Naive thymus-derived CD4-positive, alpha-beta T cell (primary cell): Measurements from ENCODE around the gene ITLN2. TPM values are rescaled to one million over a fixed set of nuclear protein-coding genes. Genes with fewer than 3 reads are reported as not detected.

ENCODE experiments used
- polyA plus RNA-seq, 2 donors: library from polyadenylated mRNA; unstranded; fragments of 300-500 nt; fragmentation: Illumina TruSeq; gene quantifications; one replicate each; pipeline ENCODE4 v1.2.3, GENCODE V29; 2021
- total RNA-seq, 6 experiments: library from RNA in 5 of 6; stranded (reverse) in 5 of 6; gene quantifications; 1 replicate in 5 of 6; 2 replicates in 1 of 6; pipeline ENCODE4 v1.2.3 and lab custom pipeline; 2021 to 2026

Gene ITLN2
- total and polyA plus RNA-seq, 7 experiments from 2014 or later = not detected

Other genes starting within 250 kb of the ITLN2 start
- gene CD48, start 243.0 kb downstream of the ITLN2 start, total RNA-seq = 100 to 1,000 TPM; 253 to 438 (median 358) TPM
- 100 to 1,000 TPM; 200 to 223 TPM for gene CD48, start 243.0 kb downstream of the ITLN2 start, polyA plus RNA-seq
- gene SLAMF7, start 215.6 kb downstream of the ITLN2 start, total RNA-seq = 10 to 100 TPM in 2 of 5 experiments, 1 to 10 TPM in 3; 1.9 to 39.3 (median 7.7) TPM
- gene SLAMF7, start 215.6 kb downstream of the ITLN2 start, polyA plus RNA-seq = under 1 TPM; 0.21 to 0.52 TPM
- 100 to 1,000 TPM in 4 of 5 experiments, 1 to 10 TPM in 1; 5.6 to 141 (median 105) TPM for gene LY9, start 158.6 kb downstream of the ITLN2 start, total RNA-seq
- 100 to 1,000 TPM; 182 to 225 TPM for gene LY9, start 158.6 kb downstream of the ITLN2 start, polyA plus RNA-seq
- gene CD244, start 91.9 kb downstream of the ITLN2 start, total RNA-seq = 10 to 100 TPM in 1 of 5 experiments, 1 to 10 TPM in 1, under 1 TPM in 3; 0.27 to 33.6 (median 0.46) TPM
- gene CD244, start 91.9 kb downstream of the ITLN2 start, polyA plus RNA-seq = 1 to 10 TPM; 3.9 to 4.6 TPM
- under 1 TPM in 1 of 5 experiments, not detected in 4; 0.88 TPM for gene ITLN1, start 69.6 kb downstream of the ITLN2 start, total RNA-seq
- gene ITLN1, start 69.6 kb downstream of the ITLN2 start, polyA plus RNA-seq = not detected
- 10 to 100 TPM; 11.3 to 23.7 (median 16.5) TPM for gene F11R, start 66.3 kb upstream of the ITLN2 start, total RNA-seq
- gene F11R, start 66.3 kb upstream of the ITLN2 start, polyA plus RNA-seq = 10 to 100 TPM; 12.7 to 14.4 TPM
- gene TSTD1, start 84.2 kb upstream of the ITLN2 start, total RNA-seq = 10 to 100 TPM; 49.8 to 84.0 (median 58.2) TPM
- gene TSTD1, start 84.2 kb upstream of the ITLN2 start, polyA plus RNA-seq = 100 to 1,000 TPM; 349 to 494 TPM
- gene USF1, start 91.2 kb upstream of the ITLN2 start, total RNA-seq = 100 to 1,000 TPM in 1 of 5 experiments, 10 to 100 TPM in 4; 71.6 to 115 (median 91.7) TPM
- gene USF1, start 91.2 kb upstream of the ITLN2 start, polyA plus RNA-seq = 1 to 10 TPM; 3.9 to 5.5 TPM
- gene ARHGAP30, start 115.1 kb upstream of the ITLN2 start, total RNA-seq = 100 to 1,000 TPM; 152 to 291 (median 235) TPM
- 100 to 1,000 TPM; 128 to 258 TPM for gene ARHGAP30, start 115.1 kb upstream of the ITLN2 start, polyA plus RNA-seq
- not detected for gene NECTIN4, start 134.7 kb upstream of the ITLN2 start, total RNA-seq
- not detected for gene NECTIN4, start 134.7 kb upstream of the ITLN2 start, polyA plus RNA-seq
- gene KLHDC9, start 143.6 kb upstream of the ITLN2 start, total RNA-seq = 1 to 10 TPM in 1 of 5 experiments, under 1 TPM in 1, not detected in 3; 0.40 to 1.1 TPM
- under 1 TPM in 1 of 2 donors, not detected in 1; 0.74 TPM for gene KLHDC9, start 143.6 kb upstream of the ITLN2 start, polyA plus RNA-seq
- gene PFDN2, start 163.2 kb upstream of the ITLN2 start, total RNA-seq = 10 to 100 TPM; 32.0 to 67.9 (median 34.0) TPM
- gene PFDN2, start 163.2 kb upstream of the ITLN2 start, polyA plus RNA-seq = 10 to 100 TPM; 66.6 to 84.0 TPM
- gene NIT1, start 163.3 kb upstream of the ITLN2 start, total RNA-seq = 10 to 100 TPM; 23.3 to 49.6 (median 41.8) TPM
- gene NIT1, start 163.3 kb upstream of the ITLN2 start, polyA plus RNA-seq = 10 to 100 TPM; 14.1 to 28.4 TPM
- gene DEDD, start 177.9 kb upstream of the ITLN2 start, total RNA-seq = 10 to 100 TPM; 34.3 to 43.0 (median 36.0) TPM
- 10 to 100 TPM; 34.0 to 48.7 TPM for gene DEDD, start 177.9 kb upstream of the ITLN2 start, polyA plus RNA-seq
- gene UFC1, start 199.2 kb upstream of the ITLN2 start, total RNA-seq = 100 to 1,000 TPM in 2 of 5 experiments, 10 to 100 TPM in 3; 83.7 to 116 (median 98.9) TPM
- gene UFC1, start 199.2 kb upstream of the ITLN2 start, polyA plus RNA-seq = 100 to 1,000 TPM; 129 to 132 TPM
- 10 to 100 TPM; 36.0 to 66.0 (median 38.6) TPM for gene USP21, start 204.7 kb upstream of the ITLN2 start, total RNA-seq
- gene USP21, start 204.7 kb upstream of the ITLN2 start, polyA plus RNA-seq = 10 to 100 TPM; 15.2 to 35.0 TPM
- gene PPOX, start 211.6 kb upstream of the ITLN2 start, total RNA-seq = 10 to 100 TPM; 39.7 to 76.2 (median 43.4) TPM
- gene PPOX, start 211.6 kb upstream of the ITLN2 start, polyA plus RNA-seq = 10 to 100 TPM; 20.1 to 22.9 TPM
- 10 to 100 TPM; 40.5 to 83.7 (median 54.3) TPM for gene B4GALT3, start 222.7 kb upstream of the ITLN2 start, total RNA-seq
- gene B4GALT3, start 222.7 kb upstream of the ITLN2 start, polyA plus RNA-seq = 10 to 100 TPM; 36.2 to 52.5 TPM
- 1 to 10 TPM in 4 of 5 experiments, under 1 TPM in 1; 0.70 to 3.3 (median 1.6) TPM for gene ADAMTS4, start 244.2 kb upstream of the ITLN2 start, total RNA-seq
- under 1 TPM; 0.21 to 0.38 TPM for gene ADAMTS4, start 244.2 kb upstream of the ITLN2 start, polyA plus RNA-seq
- gene NDUFS2, start 247.6 kb upstream of the ITLN2 start, total RNA-seq = 100 to 1,000 TPM in 2 of 5 experiments, 10 to 100 TPM in 3; 64.1 to 131 (median 85.3) TPM
- gene NDUFS2, start 247.6 kb upstream of the ITLN2 start, polyA plus RNA-seq = 100 to 1,000 TPM in 1 of 2 donors, 10 to 100 TPM in 1; 94.6 to 102 TPM